ENCODE measurements around the gene FRMPD4. TPM values are rescaled to one million over a fixed set of nuclear protein-coding genes. Genes with fewer than 3 reads are reported as not detected.

The FRMPD4 gene
- total RNA-seq, 2 donors from 2014 or later: 0.02 to 0.35 TPM

DNA sequence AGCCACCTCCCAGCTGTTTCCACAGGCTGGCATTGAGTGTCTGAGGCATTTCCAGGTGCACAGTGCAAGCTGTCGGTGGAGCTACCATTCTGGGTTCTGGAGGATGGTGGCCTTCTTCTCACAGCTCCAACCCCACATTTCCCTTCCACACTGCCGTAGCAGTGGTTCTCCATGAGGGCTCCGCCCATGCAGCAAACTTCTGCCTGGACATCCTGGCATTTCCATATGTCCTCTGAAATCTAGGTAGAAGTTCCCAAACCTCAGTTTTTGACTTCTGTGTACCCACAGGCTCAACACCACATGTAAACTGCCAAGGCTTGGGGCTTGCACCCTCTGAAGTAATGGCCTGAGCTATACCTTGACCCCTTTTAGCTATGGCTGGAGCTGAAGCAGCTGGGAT lies 10.3 kb upstream of the FRMPD4 start:
- TF ChIP-seq, protein P1, sequence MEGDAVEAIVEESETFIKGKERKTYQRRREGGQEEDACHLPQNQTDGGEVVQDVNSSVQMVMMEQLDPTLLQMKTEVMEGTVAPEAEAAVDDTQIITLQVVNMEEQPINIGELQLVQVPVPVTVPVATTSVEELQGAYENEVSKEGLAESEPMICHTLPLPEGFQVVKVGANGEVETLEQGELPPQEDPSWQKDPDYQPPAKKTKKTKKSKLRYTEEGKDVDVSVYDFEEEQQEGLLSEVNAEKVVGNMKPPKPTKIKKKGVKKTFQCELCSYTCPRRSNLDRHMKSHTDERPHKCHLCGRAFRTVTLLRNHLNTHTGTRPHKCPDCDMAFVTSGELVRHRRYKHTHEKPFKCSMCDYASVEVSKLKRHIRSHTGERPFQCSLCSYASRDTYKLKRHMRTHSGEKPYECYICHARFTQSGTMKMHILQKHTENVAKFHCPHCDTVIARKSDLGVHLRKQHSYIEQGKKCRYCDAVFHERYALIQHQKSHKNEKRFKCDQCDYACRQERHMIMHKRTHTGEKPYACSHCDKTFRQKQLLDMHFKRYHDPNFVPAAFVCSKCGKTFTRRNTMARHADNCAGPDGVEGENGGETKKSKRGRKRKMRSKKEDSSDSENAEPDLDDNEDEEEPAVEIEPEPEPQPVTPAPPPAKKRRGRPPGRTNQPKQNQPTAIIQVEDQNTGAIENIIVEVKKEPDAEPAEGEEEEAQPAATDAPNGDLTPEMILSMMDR (IDR thresholded peaks at IDR 0.05): no peak
- no peak for DNase-seq

DNA sequence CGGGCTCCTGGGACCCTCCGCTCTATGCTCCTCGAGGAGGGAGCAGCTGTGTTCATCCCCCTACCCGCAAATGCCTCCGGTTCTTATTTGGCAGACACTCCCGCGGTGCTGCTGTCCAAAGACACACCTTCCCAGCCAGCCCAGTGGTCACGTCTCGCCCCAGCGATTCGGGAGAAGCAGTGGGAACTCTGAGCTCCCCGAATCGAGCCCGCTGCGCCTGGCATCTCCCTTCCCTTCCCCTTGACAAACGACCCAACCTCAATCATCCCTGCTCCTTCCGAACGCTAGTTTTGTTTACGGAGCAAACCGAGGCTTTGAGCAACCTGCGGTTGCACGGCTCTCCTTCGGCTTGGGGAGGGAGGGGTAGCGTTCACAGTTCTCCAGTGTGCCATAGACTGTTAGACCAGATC lies 317 bp upstream of the FRMPD4 start:
- Histone ChIP-seq H3K9ac (ENCODE audit: low read depth in 2 of 2, low read length in 2 of 2) (no peak overlapping the region), H3K4me3 (no peak overlapping the region), H3K4me1 (no peaks in the 10 kb centered on the region), H3K36me3 (no peaks in the 10 kb centered on the region), H3K27me3 (no peaks in the 10 kb centered on the region), H3K9me3 (no peaks in the 10 kb centered on the region), H3K27ac (no peak overlapping the region)
- DNase-seq: no peak
- intact Hi-C loops (cut with DNase I): no loop called here
- TF ChIP-seq, protein P1 (IDR thresholded peaks at IDR 0.05): no peak

More for the DNA sequence above, 10.3 kb upstream of the FRMPD4 start:
- Histone ChIP-seq H3K9ac (ENCODE audit: low read depth in 2 of 2, low read length in 2 of 2) (no peak overlapping the region), H3K27ac (no peak overlapping the region), H3K27me3 (no peaks in the 10 kb centered on the region), H3K9me3 (no peaks in the 10 kb centered on the region), H3K36me3 (no peaks in the 10 kb centered on the region), H3K4me1 (no peaks in the 10 kb centered on the region), H3K4me3 (no peak overlapping the region)
- intact Hi-C loops (cut with DNase I): no loop called here

DNA sequence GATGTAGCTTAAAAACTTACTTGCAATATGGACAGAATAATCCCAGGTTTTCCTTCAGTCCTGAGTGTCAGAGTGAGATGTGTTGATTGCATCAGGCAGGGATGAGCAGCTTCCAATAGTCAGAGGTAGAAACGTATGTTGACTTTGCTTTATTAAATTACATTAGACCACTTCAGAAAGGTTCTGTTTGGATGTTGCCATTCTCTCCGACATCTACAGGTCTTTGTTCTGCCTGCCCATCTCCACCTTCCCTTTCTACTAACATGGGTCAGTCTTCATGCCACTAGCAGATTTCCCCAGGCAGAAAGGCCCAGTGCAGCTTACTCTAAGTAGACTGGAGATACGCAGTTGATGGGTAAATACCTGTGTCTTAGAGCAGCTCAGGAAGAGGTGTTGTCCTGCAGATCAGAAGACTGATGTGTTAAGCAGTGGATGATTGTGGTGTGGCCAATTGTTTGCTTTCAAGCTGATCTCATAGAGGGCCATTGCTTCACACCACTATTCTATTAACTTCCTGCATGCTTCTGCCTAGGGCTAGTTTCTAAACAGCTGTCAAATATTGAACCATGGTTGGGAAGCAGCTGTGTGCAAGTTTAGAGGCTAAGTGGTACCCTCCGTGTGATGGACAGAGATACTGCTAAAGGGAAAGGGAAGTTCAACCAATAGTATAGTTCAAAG lies 1.8 kb downstream of the FRMPD4 start:
- no peaks in the 10 kb centered on the region for H3K27me3 ChIP-seq
- no peak for DNase-seq
- intact Hi-C loops (cut with DNase I): no loop called here
- H3K4me1 ChIP-seq: no peaks in the 10 kb centered on the region
- TF ChIP-seq, protein P1 (IDR thresholded peaks at IDR 0.05): no peak
- no peaks in the 10 kb centered on the region for H3K9me3 ChIP-seq
- no peak overlapping the region for H3K9ac ChIP-seq (ENCODE audit: low read depth in 2 of 2, low read length in 2 of 2)
- H3K36me3 ChIP-seq: no peaks in the 10 kb centered on the region
- H3K27ac ChIP-seq: no peak overlapping the region
- no peak overlapping the region for H3K4me3 ChIP-seq

DNA sequence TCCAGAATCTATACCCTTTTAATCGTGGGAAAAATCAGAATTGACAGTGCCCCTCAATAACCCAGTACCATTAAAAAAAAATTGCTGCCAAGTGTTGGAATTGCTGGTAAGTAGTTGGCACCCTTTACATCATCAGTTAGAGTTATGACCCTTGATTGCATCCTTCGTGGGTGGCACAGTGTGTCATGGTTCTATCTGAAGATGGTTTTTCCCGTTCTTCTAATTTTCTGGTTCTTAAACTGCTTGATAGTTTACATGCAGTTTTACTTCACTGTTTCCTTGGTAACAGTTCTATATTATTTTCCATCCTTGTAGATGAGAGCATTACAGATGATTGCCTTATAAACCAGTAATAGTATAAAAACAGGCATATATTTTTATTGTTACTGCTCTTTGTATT lies 3.2 kb downstream of the FRMPD4 start:
- TF ChIP-seq, protein P1 (IDR thresholded peaks at IDR 0.05): no peak
- no peaks in the 10 kb centered on the region for H3K36me3 ChIP-seq
- no peaks in the 10 kb centered on the region for H3K9me3 ChIP-seq
- H3K27ac ChIP-seq: no peak overlapping the region
- DNase-seq: no peak
- H3K9ac ChIP-seq (ENCODE audit: low read depth in 2 of 2, low read length in 2 of 2): no peak overlapping the region
- H3K4me1 ChIP-seq: no peaks in the 10 kb centered on the region
- H3K27me3 ChIP-seq: no peaks in the 10 kb centered on the region
- no peak overlapping the region for H3K4me3 ChIP-seq
- intact Hi-C loops (cut with DNase I): no loop called here

DNA sequence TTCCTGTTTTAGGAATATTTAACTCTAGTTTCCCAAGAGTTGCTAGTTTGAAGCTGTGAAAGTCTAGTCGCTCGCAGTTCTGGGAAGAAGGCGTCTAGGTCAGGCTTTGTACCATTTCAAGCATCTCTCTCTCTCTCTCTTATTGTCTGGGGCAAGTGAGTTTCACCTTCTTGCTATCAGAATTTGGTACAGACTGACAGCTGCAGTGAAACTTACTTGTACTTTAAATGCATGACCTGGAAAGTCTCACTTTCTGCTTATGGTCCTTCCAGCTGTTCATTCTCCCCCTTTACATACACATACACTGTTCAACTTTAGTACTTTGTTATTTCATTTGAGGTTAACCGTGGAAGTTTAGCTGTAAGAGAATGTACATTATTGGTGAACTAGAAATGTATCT lies 4.4 kb downstream of the FRMPD4 start:
- no peak overlapping the region for H3K4me3 ChIP-seq
- no peaks in the 10 kb centered on the region for H3K27me3 ChIP-seq
- H3K4me1 ChIP-seq: no peaks in the 10 kb centered on the region
- H3K36me3 ChIP-seq: no peaks in the 10 kb centered on the region
- H3K9ac ChIP-seq (ENCODE audit: low read depth in 2 of 2, low read length in 2 of 2): no peak overlapping the region
- no peaks in the 10 kb centered on the region for H3K9me3 ChIP-seq
- no peak overlapping the region for H3K27ac ChIP-seq
- intact Hi-C loops (cut with DNase I): no loop called here
- TF ChIP-seq, protein P1 (IDR thresholded peaks at IDR 0.05): no peak
- DNase-seq: no peak
